GM12878 (cell line): ENCODE measurements around the gene SPIRE2. TPM values are rescaled to one million over a fixed set of nuclear protein-coding genes. Genes with fewer than 3 reads are reported as not detected.

ENCODE experiments used
- ATAC-seq: fragments of 200-7000 bp; cut with Tn5 transposase; 3 replicates; pipeline ENCODE4 v1.9.1; 2020; ENCODE audit warnings: mild to moderate bottlenecking, moderate library complexity
- BruUV-seq: library from RNA; stranded (reverse); fragments of 400-500 nt; replicated peaks from 2 replicates; lab custom pipeline; 2021; lab: Mats Ljungman, UMichigan
- CTCF ChIA-PET: fragments of 300-600 bp; sonication (Branson Sonifier 250); formaldehyde crosslinking; extraction: SDS; loops from one replicate; lab custom pipeline; 2021; ENCODE audit warnings: inconsistent platforms; lab: Yijun Ruan, JAX
- POLR2A ChIA-PET: fragments of 350-600 bp; formaldehyde crosslinking; extraction: SDS; loops from one replicate; lab custom pipeline; 2021; ENCODE audit warnings: inconsistent platforms; lab: Charles Lee
- RAD21 ChIA-PET: fragments of 300-600 bp; sonication (Branson Sonifier 250); formaldehyde crosslinking; loops from one replicate; lab custom pipeline; 2023; ENCODE audit warnings: antibody characterized with exemption; ENCODE audit not compliant: unreplicated experiment; lab: Charles Lee
- SMC1A ChIA-PET: fragments of 300-600 bp; sonication (Branson Sonifier 250); formaldehyde crosslinking; loops from one replicate; lab custom pipeline; 2023; ENCODE audit not compliant: unreplicated experiment, uncharacterized antibody; lab: Charles Lee
- DNase-seq: peaks from one replicate; pipeline ENCODE4 v3.0.0-alpha.2; 2011; ENCODE audit warnings: low read depth, low spot score
- FAIRE-seq: peaks from 3 replicates; lab custom pipeline; 2011; peaks lifted over from hg19 to GRCh38; lab: Jason Lieb, UNC
- H2AFZ ChIP-seq: 2 replicates; pipeline ENCODE4 v1.6.0; 2011; ENCODE audit warnings: low read depth, low read length, control low read depth; ENCODE audit not compliant: control insufficient read depth
- H3K27ac ChIP-seq: 2 replicates; pipeline ENCODE4 v1.5.1; 2011; ENCODE audit warnings: control low read depth; ENCODE audit not compliant: control insufficient read depth, insufficient read depth
- H3K27me3 ChIP-seq, 2 experiments: replicated peaks in 1 of 2; 2 replicates each; pipeline versions ENCODE4 v1.6.0 to v1.6.1; 2011; ENCODE audit warnings: low read length in 1 of 2; ENCODE audit not compliant: control insufficient read depth in 2 of 2, insufficient read depth in 2 of 2
- H3K36me3 ChIP-seq, 2 experiments: 2 replicates each; pipeline ENCODE4 v1.5.1; 2011; ENCODE audit warnings: low read length in 1 of 2; ENCODE audit not compliant: control insufficient read depth in 2 of 2, insufficient read depth in 2 of 2
- H3K4me1 ChIP-seq: 2 replicates; pipeline ENCODE4 v1.6.1; 2011; ENCODE audit warnings: mild to moderate bottlenecking, low read length, moderate library complexity, mixed read lengths; ENCODE audit not compliant: control insufficient read depth, insufficient read depth
- H3K4me2 ChIP-seq: 2 replicates; pipeline ENCODE4 v1.6.0; 2011; ENCODE audit warnings: control low read depth; ENCODE audit not compliant: control insufficient read depth, insufficient read depth
- H3K4me3 ChIP-seq: fragments of 200-600 bp; sonication (generic); 2 replicates; pipeline ENCODE4 v1.5.1; 2016
- H3K79me2 ChIP-seq: 2 replicates; pipeline ENCODE4 v1.6.0; 2011; ENCODE audit warnings: low read length; ENCODE audit not compliant: control insufficient read depth, insufficient read depth
- H3K9ac ChIP-seq: 2 replicates; pipeline ENCODE4 v1.8.0; 2011; ENCODE audit warnings: low read length, control low read depth, mixed read lengths; ENCODE audit not compliant: control insufficient read depth, insufficient read depth
- H3K9me3 ChIP-seq: replicated peaks from 3 replicates; pipeline ENCODE4 v1.5.1; 2011; ENCODE audit warnings: mild to moderate bottlenecking, low read length; ENCODE audit not compliant: control insufficient read depth, insufficient read depth
- H4K20me1 ChIP-seq: 2 replicates; pipeline ENCODE4 v1.6.0; 2011; ENCODE audit not compliant: control insufficient read depth, insufficient read depth
- ATF7 ChIP-seq: fragments of 450-650 bp; IDR thresholded peaks from 2 replicates; pipeline ENCODE4 v1.6.1; 2016; ENCODE audit warnings: low read depth, mild to moderate bottlenecking
- CREM ChIP-seq: IDR thresholded peaks from 2 replicates; pipeline ENCODE4 v1.6.1; 2014; ENCODE audit warnings: antibody characterized with exemption, low read depth
- GATAD2B ChIP-seq: fragments of 450-650 bp; conservative IDR thresholded peaks from 2 replicates; pipeline ENCODE4 v1.6.1; 2017; ENCODE audit warnings: low read depth, mild to moderate bottlenecking, moderate library complexity
- HCFC1 ChIP-seq: fragments of 150-350 bp; IDR thresholded peaks from 2 replicates; pipeline ENCODE4 v1.6.1; 2014; ENCODE audit warnings: low read length
- KDM1A ChIP-seq: fragments of 200-600 bp; sonication (generic); IDR thresholded peaks from 2 replicates; pipeline ENCODE4 v1.6.1; 2016; ENCODE audit warnings: borderline replicate concordance
- MEF2A ChIP-seq: IDR thresholded peaks from 2 replicates; pipeline ENCODE4 v1.6.1; 2011; ENCODE audit warnings: low read depth, mild to moderate bottlenecking, low read length, moderate library complexity; ENCODE audit not compliant: insufficient read depth
- POU2F2 ChIP-seq: IDR thresholded peaks from 3 replicates; pipeline ENCODE4 v1.6.1; 2011; ENCODE audit warnings: low read depth, mild to moderate bottlenecking, low read length, borderline replicate concordance
- RB1 ChIP-seq: fragments of 450-650 bp; formaldehyde crosslinking; IDR thresholded peaks from 2 replicates; pipeline ENCODE4 v1.6.1; 2017; ENCODE audit warnings: mild to moderate bottlenecking, borderline replicate concordance
- YY1 ChIP-seq: IDR thresholded peaks from 2 replicates; pipeline ENCODE4 v1.6.1; 2011; ENCODE audit warnings: low read depth, mild to moderate bottlenecking, low read length
- WGBS: methylation state at CpG from one replicate; pipeline ENCODE4 v1.1.6; 2016; ENCODE audit warnings: low lambda C conversion rate; ENCODE audit not compliant: insufficient replicate concordance, insufficient coverage; ENCODE audit errors: missing lambda C conversion rate; 5-methylcytosine and 5-hydroxymethylcytosine counted together
- in situ Hi-C: fragments of 300-500 bp; cut with MboI; formaldehyde crosslinking; loops from 9 replicates; pipeline ENCODE4 v1.14.3; 2018; ENCODE audit warnings: mixed read lengths
- intact Hi-C: fragments of 100-400 bp; cut with micrococcal nuclease; formaldehyde crosslinking; loops from one replicate; pipeline ENCODE4 v1.14.2; 2022; ENCODE audit not compliant: unreplicated experiment
- polyA plus RNA-seq, 11 experiments: library from polyadenylated mRNA; depleted of rRNA in 4 of 11; unstranded in 6 of 11; stranded (reverse) in 5 of 11; fragments of >200 nt; fragmentation: Nextera tagmentation in 4 of 11; fragmentation: Illumina TruSeq in 1 of 11; extraction: Ambion mirVana in 4 of 11; extraction: Trizol in 1 of 11; gene quantifications; 1 replicate in 1 of 11; 2 replicates in 10 of 11; pipeline versions ENCODE4 v1.2.1 to v1.2.3, GENCODE V29; 2011 to 2016; ENCODE audit warnings: inconsistent platforms in 2 of 11, missing spikeins in 2 of 11, low read depth in 1 of 11
- total RNA-seq, 4 experiments: library from RNA; depleted of rRNA in 3 of 4; stranded (reverse); fragments of >200 nt in 3 of 4; fragmentation: Illumina TruSeq in 1 of 4; extraction: Trizol in 1 of 4; gene quantifications; 2 replicates each; pipeline versions ENCODE4 v1.2.1 to v1.2.3, GENCODE V29; 2013 to 2021
- TF ChIP-seq, protein P1 (sequence below): IDR thresholded peaks from 2 replicates; pipeline ENCODE4 v1.6.1; 2012; ENCODE audit warnings: improper control_type of control experiment, low read depth, low read length; ENCODE audit not compliant: insufficient replicate concordance
- TF ChIP-seq, protein P2 (sequence below): IDR thresholded peaks from 2 replicates; pipeline ENCODE4 v1.6.1; 2012; ENCODE audit warnings: low read depth, low read length, improper control_type of control experiment
- TF ChIP-seq, protein P3 (sequence below): fragments of 450-650 bp; conservative IDR thresholded peaks from 2 replicates; pipeline ENCODE4 v1.6.1; 2017; ENCODE audit warnings: mild to moderate bottlenecking, moderate library complexity

SPIRE2 gene
- total and polyA plus RNA-seq, 10 of the 15 experiments (the other 5 are each of a cell fraction or from before 2014, with no cell fraction given): 0.03 to 0.64 (median 0.27) TPM; not detected in 1

DNA sequence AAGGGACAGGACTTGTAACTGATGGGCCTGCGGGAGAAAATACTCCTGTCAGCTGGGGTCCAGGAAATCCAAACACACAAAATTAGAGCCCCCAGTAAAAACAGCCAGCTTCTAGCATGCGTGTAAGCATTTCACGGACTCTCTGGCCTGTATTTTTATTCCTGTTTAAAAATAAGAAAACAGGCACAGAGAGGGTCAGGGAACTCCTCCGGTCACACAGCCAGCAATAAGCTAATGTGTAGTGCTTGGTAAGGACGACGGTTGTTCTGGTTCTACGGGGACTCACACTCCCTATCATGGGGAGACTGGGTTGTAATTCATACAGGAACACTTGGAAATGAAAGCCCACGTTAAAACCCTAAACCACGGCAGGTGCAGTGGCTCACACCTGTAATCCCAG is 43.6 kb downstream of the SPIRE2 start (continued):
- TF ChIP-seq, protein P1, sequence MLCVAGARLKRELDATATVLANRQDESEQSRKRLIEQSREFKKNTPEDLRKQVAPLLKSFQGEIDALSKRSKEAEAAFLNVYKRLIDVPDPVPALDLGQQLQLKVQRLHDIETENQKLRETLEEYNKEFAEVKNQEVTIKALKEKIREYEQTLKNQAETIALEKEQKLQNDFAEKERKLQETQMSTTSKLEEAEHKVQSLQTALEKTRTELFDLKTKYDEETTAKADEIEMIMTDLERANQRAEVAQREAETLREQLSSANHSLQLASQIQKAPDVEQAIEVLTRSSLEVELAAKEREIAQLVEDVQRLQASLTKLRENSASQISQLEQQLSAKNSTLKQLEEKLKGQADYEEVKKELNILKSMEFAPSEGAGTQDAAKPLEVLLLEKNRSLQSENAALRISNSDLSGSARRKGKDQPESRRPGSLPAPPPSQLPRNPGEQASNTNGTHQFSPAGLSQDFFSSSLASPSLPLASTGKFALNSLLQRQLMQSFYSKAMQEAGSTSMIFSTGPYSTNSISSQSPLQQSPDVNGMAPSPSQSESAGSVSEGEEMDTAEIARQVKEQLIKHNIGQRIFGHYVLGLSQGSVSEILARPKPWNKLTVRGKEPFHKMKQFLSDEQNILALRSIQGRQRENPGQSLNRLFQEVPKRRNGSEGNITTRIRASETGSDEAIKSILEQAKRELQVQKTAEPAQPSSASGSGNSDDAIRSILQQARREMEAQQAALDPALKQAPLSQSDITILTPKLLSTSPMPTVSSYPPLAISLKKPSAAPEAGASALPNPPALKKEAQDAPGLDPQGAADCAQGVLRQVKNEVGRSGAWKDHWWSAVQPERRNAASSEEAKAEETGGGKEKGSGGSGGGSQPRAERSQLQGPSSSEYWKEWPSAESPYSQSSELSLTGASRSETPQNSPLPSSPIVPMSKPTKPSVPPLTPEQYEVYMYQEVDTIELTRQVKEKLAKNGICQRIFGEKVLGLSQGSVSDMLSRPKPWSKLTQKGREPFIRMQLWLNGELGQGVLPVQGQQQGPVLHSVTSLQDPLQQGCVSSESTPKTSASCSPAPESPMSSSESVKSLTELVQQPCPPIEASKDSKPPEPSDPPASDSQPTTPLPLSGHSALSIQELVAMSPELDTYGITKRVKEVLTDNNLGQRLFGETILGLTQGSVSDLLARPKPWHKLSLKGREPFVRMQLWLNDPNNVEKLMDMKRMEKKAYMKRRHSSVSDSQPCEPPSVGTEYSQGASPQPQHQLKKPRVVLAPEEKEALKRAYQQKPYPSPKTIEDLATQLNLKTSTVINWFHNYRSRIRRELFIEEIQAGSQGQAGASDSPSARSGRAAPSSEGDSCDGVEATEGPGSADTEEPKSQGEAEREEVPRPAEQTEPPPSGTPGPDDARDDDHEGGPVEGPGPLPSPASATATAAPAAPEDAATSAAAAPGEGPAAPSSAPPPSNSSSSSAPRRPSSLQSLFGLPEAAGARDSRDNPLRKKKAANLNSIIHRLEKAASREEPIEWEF: no peak
- TF ChIP-seq KDM1A (no peak), POU2F2 (no peak), MEF2A (no peak)

DNA sequence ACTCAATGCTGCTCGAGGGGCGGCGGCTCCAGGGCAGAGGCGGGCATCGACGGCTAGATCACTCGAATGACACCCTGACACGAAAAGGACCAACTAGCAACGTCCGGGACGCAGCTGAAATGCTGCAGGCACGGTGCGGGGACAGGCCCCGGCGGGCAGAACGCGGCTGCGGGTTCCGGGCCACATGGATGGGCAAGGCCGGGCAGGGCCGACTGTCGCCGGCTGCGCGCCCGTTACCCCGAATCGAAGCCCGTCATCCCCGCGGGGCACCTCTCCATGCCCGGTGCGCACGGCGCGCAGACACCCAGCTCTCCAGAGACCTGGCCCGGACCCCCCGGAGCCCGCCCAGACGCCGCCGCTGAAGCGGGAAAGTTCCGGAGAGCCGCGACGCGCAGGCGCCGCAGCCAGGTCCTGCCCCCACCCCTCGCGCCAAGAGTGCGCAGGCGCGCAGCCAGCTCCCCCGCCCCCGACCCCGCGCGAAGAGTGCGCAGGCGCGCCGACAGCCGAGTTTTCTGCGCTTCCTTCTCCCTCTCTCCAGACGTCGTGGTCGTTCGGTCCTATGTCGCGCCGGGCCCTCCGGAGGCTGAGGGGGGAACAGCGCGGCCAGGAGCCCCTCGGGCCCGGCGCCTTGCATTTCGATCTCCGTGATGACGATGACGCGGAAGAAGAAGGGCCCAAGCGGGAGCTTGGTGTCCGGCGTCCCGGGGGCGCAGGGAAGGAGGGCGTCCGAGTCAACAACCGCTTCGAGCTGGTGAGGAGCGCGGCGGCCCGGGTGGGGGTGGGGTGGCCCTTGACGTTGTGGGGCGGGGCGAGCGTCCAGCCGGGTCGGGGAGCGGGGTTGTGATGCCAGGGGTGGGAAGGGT is 45.1 kb downstream of the SPIRE2 start, which contains the start of gene TCF25:
TSS of gene TCF25 (plus strand) at position 484 of the 863 bp plus-strand sequence. CDS start at position 560, 76 bp downstream.
- DNase-seq (peak; percentile 43), ATAC-seq (peak; percentile 58), FAIRE-seq (no peak)
- under 1% methylated on average over 85 of the region's 104 CpGs for WGBS
- TSS peak; percentile 95 for BruUV-seq
- peaks cover 0 to 7% of the 10 kb centered on the region in 2 experiments; a peak in 1 of 4 replicates for H3K36me3 ChIP-seq
- in situ Hi-C loops (no loop called here), intact Hi-C loops (no loop called here)
- peak within 1 kb of the TSS; percentile 100 for H3K27ac ChIP-seq
- peak within 1 kb of the TSS; percentile 99 for H3K9ac ChIP-seq
- ChIA-PET SMC1A (interaction anchor here (0.9 to 3.8 kb wide), 2 partner anchors 11 to 17 kb away, joined by 4 to 17 read pairs; no protein-coding TSS in a partner anchor), POLR2A (interaction anchor here (0.5 to 4.1 kb wide), 22 partner anchors 8 to 1209 kb away, joined by 3 to 49 read pairs (median 4); partner anchors contain the start of genes CDK10 and MC1R), CTCF (interaction anchor here (0.6 to 3.5 kb wide), 10 partner anchors 9 to 174 kb away, joined by 3 to 19 read pairs (median 4); partner anchors contain the start of gene SPATA2L), RAD21 (interaction anchor here (0.6 to 2.0 kb wide), 6 partner anchors 9 to 173 kb away, joined by 3 to 14 read pairs (median 6); no protein-coding TSS in a partner anchor)
- peak within 1 kb of the TSS; percentile 90 for H3K4me2 ChIP-seq
- H3K4me1 ChIP-seq: peaks cover 15% of the 10 kb centered on the region
- peak within 1 kb of the TSS; percentile 99 for H3K4me3 ChIP-seq
- H4K20me1 ChIP-seq: peaks cover 3% of the 10 kb centered on the region
- H3K27me3 ChIP-seq: no peaks in the 10 kb centered on the region
- H3K79me2 ChIP-seq: peaks cover 34% of the 10 kb centered on the region
- H2AFZ ChIP-seq: peak within 1 kb of the TSS; percentile 87
- H3K9me3 ChIP-seq: no peaks in the 10 kb centered on the region; the same call in 2 of the 3 replicates
- TF ChIP-seq, protein P2, sequence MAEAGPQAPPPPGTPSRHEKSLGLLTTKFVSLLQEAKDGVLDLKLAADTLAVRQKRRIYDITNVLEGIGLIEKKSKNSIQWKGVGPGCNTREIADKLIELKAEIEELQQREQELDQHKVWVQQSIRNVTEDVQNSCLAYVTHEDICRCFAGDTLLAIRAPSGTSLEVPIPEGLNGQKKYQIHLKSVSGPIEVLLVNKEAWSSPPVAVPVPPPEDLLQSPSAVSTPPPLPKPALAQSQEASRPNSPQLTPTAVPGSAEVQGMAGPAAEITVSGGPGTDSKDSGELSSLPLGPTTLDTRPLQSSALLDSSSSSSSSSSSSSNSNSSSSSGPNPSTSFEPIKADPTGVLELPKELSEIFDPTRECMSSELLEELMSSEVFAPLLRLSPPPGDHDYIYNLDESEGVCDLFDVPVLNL: 0 out of 2 replicates have a peak, but pooled peaks have one; percentile 15
- peak; percentile 88; the same call in 1 of the 2 replicates for TF ChIP-seq GATAD2B
- TF ChIP-seq YY1: peak; percentile 3; the same call in 1 of the 2 replicates
- TF ChIP-seq ATF7: no peak
- TF ChIP-seq HCFC1: 0 out of 2 replicates have a peak, but pooled peaks have one; percentile 16
- TF ChIP-seq, protein P3, sequence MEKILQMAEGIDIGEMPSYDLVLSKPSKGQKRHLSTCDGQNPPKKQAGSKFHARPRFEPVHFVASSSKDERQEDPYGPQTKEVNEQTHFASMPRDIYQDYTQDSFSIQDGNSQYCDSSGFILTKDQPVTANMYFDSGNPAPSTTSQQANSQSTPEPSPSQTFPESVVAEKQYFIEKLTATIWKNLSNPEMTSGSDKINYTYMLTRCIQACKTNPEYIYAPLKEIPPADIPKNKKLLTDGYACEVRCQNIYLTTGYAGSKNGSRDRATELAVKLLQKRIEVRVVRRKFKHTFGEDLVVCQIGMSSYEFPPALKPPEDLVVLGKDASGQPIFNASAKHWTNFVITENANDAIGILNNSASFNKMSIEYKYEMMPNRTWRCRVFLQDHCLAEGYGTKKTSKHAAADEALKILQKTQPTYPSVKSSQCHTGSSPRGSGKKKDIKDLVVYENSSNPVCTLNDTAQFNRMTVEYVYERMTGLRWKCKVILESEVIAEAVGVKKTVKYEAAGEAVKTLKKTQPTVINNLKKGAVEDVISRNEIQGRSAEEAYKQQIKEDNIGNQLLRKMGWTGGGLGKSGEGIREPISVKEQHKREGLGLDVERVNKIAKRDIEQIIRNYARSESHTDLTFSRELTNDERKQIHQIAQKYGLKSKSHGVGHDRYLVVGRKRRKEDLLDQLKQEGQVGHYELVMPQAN: peak; percentile 59
- TF ChIP-seq CREM: 0 out of 2 replicates have a peak, but pooled peaks have one; percentile 10
- peak; percentile 67 for TF ChIP-seq RB1
